ENCODE data around the gene NUP210. TPM values are rescaled to one million over a fixed set of nuclear protein-coding genes. Genes with fewer than 3 reads are reported as not detected.

Gene NUP210
- total RNA-seq, 1 donor: 63.0 TPM

- Histone ChIP-seq H3K4me1 (ENCODE audit: insufficient read depth, low read length) (peaks cover 32% of the 10 kb centered on the region), H3K9me3 (ENCODE audit: low read depth, low read length) (no peaks in the 10 kb centered on the region), H3K4me3 (ENCODE audit: low read length) (no peak overlapping the region), H3K27me3 (ENCODE audit: insufficient read depth, low read length) (no peaks in the 10 kb centered on the region)
Measured at GRCh38 chr3:13404626-13405452, 15.3 kb downstream of the NUP210 start.

GRCh38 chr3:13403847-13404246, 16.3 kb downstream of the NUP210 start:
- no peaks in the 10 kb centered on the region for H3K9me3 ChIP-seq (ENCODE audit: low read depth, low read length)
- H3K27me3 ChIP-seq (ENCODE audit: insufficient read depth, low read length): no peaks in the 10 kb centered on the region
- no peak overlapping the region for H3K4me3 ChIP-seq (ENCODE audit: low read length)
- H3K4me1 ChIP-seq (ENCODE audit: insufficient read depth, low read length): peaks cover 32% of the 10 kb centered on the region

GRCh38 chr3:13403213-13403819, 16.8 kb downstream of the NUP210 start:
- H3K27me3 ChIP-seq (ENCODE audit: insufficient read depth, low read length): no peaks in the 10 kb centered on the region
- peaks cover 32% of the 10 kb centered on the region for H3K4me1 ChIP-seq (ENCODE audit: insufficient read depth, low read length)
- no peak overlapping the region for H3K4me3 ChIP-seq (ENCODE audit: low read length)
- no peaks in the 10 kb centered on the region for H3K9me3 ChIP-seq (ENCODE audit: low read depth, low read length)

- Histone ChIP-seq H3K27me3 (ENCODE audit: insufficient read depth, low read length) (no peaks in the 10 kb centered on the region), H3K4me1 (ENCODE audit: insufficient read depth, low read length) (peaks cover 21% of the 10 kb centered on the region), H3K4me3 (ENCODE audit: low read length) (no peak overlapping the region), H3K9me3 (ENCODE audit: low read depth, low read length) (no peaks in the 10 kb centered on the region)
Measured at GRCh38 chr3:13401149-13401548, 19.0 kb downstream of the NUP210 start.

GRCh38 chr3:13400114-13400673, 19.9 kb downstream of the NUP210 start:
- Histone ChIP-seq H3K4me3 (ENCODE audit: low read length) (no peak overlapping the region), H3K4me1 (ENCODE audit: insufficient read depth, low read length) (peaks cover 17% of the 10 kb centered on the region), H3K27me3 (ENCODE audit: insufficient read depth, low read length) (no peaks in the 10 kb centered on the region), H3K9me3 (ENCODE audit: low read depth, low read length) (no peaks in the 10 kb centered on the region)

GRCh38 chr3:13399603-13400002, 20.5 kb downstream of the NUP210 start:
- Histone ChIP-seq H3K9me3 (ENCODE audit: low read depth, low read length) (no peaks in the 10 kb centered on the region), H3K27me3 (ENCODE audit: insufficient read depth, low read length) (no peaks in the 10 kb centered on the region), H3K4me3 (ENCODE audit: low read length) (no peak overlapping the region), H3K4me1 (ENCODE audit: insufficient read depth, low read length) (peaks cover 11% of the 10 kb centered on the region)

GRCh38 chr3:13397316-13397715, 22.8 kb downstream of the NUP210 start:
- no peaks in the 10 kb centered on the region for H3K27me3 ChIP-seq (ENCODE audit: insufficient read depth, low read length)
- H3K4me3 ChIP-seq (ENCODE audit: low read length): no peak overlapping the region
- peaks cover 4% of the 10 kb centered on the region for H3K4me1 ChIP-seq (ENCODE audit: insufficient read depth, low read length)
- H3K9me3 ChIP-seq (ENCODE audit: low read depth, low read length): no peaks in the 10 kb centered on the region

- Histone ChIP-seq H3K4me1 (ENCODE audit: insufficient read depth, low read length) (no peaks in the 10 kb centered on the region), H3K4me3 (ENCODE audit: low read length) (no peak overlapping the region), H3K9me3 (ENCODE audit: low read depth, low read length) (no peaks in the 10 kb centered on the region), H3K27me3 (ENCODE audit: insufficient read depth, low read length) (no peaks in the 10 kb centered on the region)
Measured at GRCh38 chr3:13394363-13394762, 25.8 kb downstream of the NUP210 start.

- H3K27me3 ChIP-seq (ENCODE audit: insufficient read depth, low read length): no peaks in the 10 kb centered on the region
- no peak overlapping the region for H3K4me3 ChIP-seq (ENCODE audit: low read length)
- H3K9me3 ChIP-seq (ENCODE audit: low read depth, low read length): no peaks in the 10 kb centered on the region
- H3K4me1 ChIP-seq (ENCODE audit: insufficient read depth, low read length): no peaks in the 10 kb centered on the region
Measured at GRCh38 chr3:13393427-13394360, 26.4 kb downstream of the NUP210 start.

- Histone ChIP-seq H3K27me3 (ENCODE audit: insufficient read depth, low read length) (no peaks in the 10 kb centered on the region), H3K4me1 (ENCODE audit: insufficient read depth, low read length) (peaks cover 6% of the 10 kb centered on the region), H3K4me3 (ENCODE audit: low read length) (no peak overlapping the region), H3K9me3 (ENCODE audit: low read depth, low read length) (no peaks in the 10 kb centered on the region)
Measured at GRCh38 chr3:13391308-13391707, 28.8 kb downstream of the NUP210 start.

- H3K9me3 ChIP-seq (ENCODE audit: low read depth, low read length): no peaks in the 10 kb centered on the region
- no peaks in the 10 kb centered on the region for H3K27me3 ChIP-seq (ENCODE audit: insufficient read depth, low read length)
- H3K4me3 ChIP-seq (ENCODE audit: low read length): no peak overlapping the region
- peaks cover 10% of the 10 kb centered on the region for H3K4me1 ChIP-seq (ENCODE audit: insufficient read depth, low read length)
Measured at GRCh38 chr3:13389378-13389777, 30.7 kb downstream of the NUP210 start.

GRCh38 chr3:13388816-13389215, 31.3 kb downstream of the NUP210 start:
- Histone ChIP-seq H3K4me1 (ENCODE audit: insufficient read depth, low read length) (peaks cover 10% of the 10 kb centered on the region), H3K27me3 (ENCODE audit: insufficient read depth, low read length) (no peaks in the 10 kb centered on the region), H3K4me3 (ENCODE audit: low read length) (no peak overlapping the region), H3K9me3 (ENCODE audit: low read depth, low read length) (no peaks in the 10 kb centered on the region)

GRCh38 chr3:13385373-13385965, 34.7 kb downstream of the NUP210 start:
- H3K4me1 ChIP-seq (ENCODE audit: insufficient read depth, low read length): peaks cover 10% of the 10 kb centered on the region
- H3K27me3 ChIP-seq (ENCODE audit: insufficient read depth, low read length): no peaks in the 10 kb centered on the region
- H3K9me3 ChIP-seq (ENCODE audit: low read depth, low read length): no peaks in the 10 kb centered on the region
- no peak overlapping the region for H3K4me3 ChIP-seq (ENCODE audit: low read length)

GRCh38 chr3:13380971-13381370, 39.2 kb downstream of the NUP210 start:
- no peaks in the 10 kb centered on the region for H3K9me3 ChIP-seq (ENCODE audit: low read depth, low read length)
- no peak overlapping the region for H3K4me3 ChIP-seq (ENCODE audit: low read length)
- peaks cover 1% of the 10 kb centered on the region for H3K4me1 ChIP-seq (ENCODE audit: insufficient read depth, low read length)
- H3K27me3 ChIP-seq (ENCODE audit: insufficient read depth, low read length): no peaks in the 10 kb centered on the region

Data from mononuclear cell (primary cell).